Adrenal gland (tissue), 12 donors: Measurements from ENCODE around the gene CTNND2. TPM values are rescaled to one million over a fixed set of nuclear protein-coding genes. Genes with fewer than 3 reads are reported as not detected.

Source experiments
- DNase-seq, 7 donors: peaks; one replicate each; pipeline ENCODE4 v3.0.0-alpha.2; 2019 to 2020
- H3K27ac ChIP-seq, 5 donors: fragments of 200-600 bp; sonication (generic) in 4 of 5; 1 replicate in 3 of 5; 2 replicates in 2 of 5; pipeline versions ENCODE4 v1.5.1 to v1.8.0; 2016 to 2020; ENCODE audit warnings: mild to moderate bottlenecking in 1 of 5
- H3K27me3 ChIP-seq: fragments of 200-600 bp; 2 replicates; pipeline ENCODE4 v1.8.0; 2021
- H3K36me3 ChIP-seq, 2 donors: fragments of 200-600 bp; replicated peaks in 1 of 2; 1 replicate in 1 of 2; 2 replicates in 1 of 2; pipeline versions ENCODE4 v1.5.1 to v1.8.0; 2018 to 2022
- H3K4me1 ChIP-seq, 2 donors: fragments of 200-600 bp; replicated peaks in 1 of 2; 1 replicate in 1 of 2; 2 replicates in 1 of 2; pipeline versions ENCODE4 v1.5.1 to v1.8.0; 2018 to 2021
- H3K4me3 ChIP-seq, 4 donors: fragments of 200-600 bp; sonication (generic) in 3 of 4; one replicate each; pipeline ENCODE4 v1.5.1; 2016 to 2018
- H3K9me3 ChIP-seq, 3 donors: fragments of 200-600 bp; sonication (generic) in 1 of 3; replicated peaks in 1 of 3; 1 replicate in 2 of 3; 2 replicates in 1 of 3; pipeline versions ENCODE4 v1.5.1 to v1.8.0; 2016 to 2021
- CTCF ChIP-seq, 6 experiments: fragments of 450-650 bp in 4 of 6; fragments of 200-600 bp in 2 of 6; sonication (generic) in 1 of 6; IDR thresholded peaks; 1 replicate in 5 of 6; 2 replicates in 1 of 6; pipeline versions ENCODE4 v1.5.1 to v1.8.0; 2016 to 2021; ENCODE audit warnings: antibody characterized with exemption in 6 of 6, mild to moderate bottlenecking in 2 of 6, moderate library complexity in 1 of 6
- POLR2A ChIP-seq, 2 donors: fragments of 450-650 bp; IDR thresholded peaks; one replicate each; pipeline ENCODE4 v1.6.1; 2017; ENCODE audit warnings: antibody characterized with exemption in 2 of 2, mild to moderate bottlenecking in 2 of 2, moderate library complexity in 1 of 2
- WGBS, 4 donors: extraction: QIAGEN DNeasy Blood & Tissue Kit in 2 of 4; methylation state at CpG; one replicate each; pipeline versions ENCODE4 v1.1.5 to v1.1.7; 2013 to 2017; 5-methylcytosine and 5-hydroxymethylcytosine counted together
- intact Hi-C, 2 donors: fragments of 100-400 bp; cut with DNase I; formaldehyde crosslinking; loops; one replicate each; pipeline versions ENCODE4 v1.14.1 to v1.15.0; 2022 to 2023
- polyA plus RNA-seq, 3 donors: library from polyadenylated mRNA; stranded (reverse); fragments of 200-250 nt in 2 of 3; fragments of 350-450 nt in 1 of 3; fragmentation: Illumina TruSeq in 1 of 3; extraction: RNeasy Lipid Tissue Mini Kit (QIAGEN cat#74804) in 1 of 3; gene quantifications; one replicate each; pipeline ENCODE4 v1.2.3, GENCODE V29; 2013 to 2014
- total RNA-seq, 9 donors: library from RNA; depleted of rRNA in 4 of 9; stranded (reverse); fragments of >200 nt in 4 of 9; fragments of 120-200 nt in 1 of 9; fragmentation: NEBNext Ultra II Directional in 1 of 9; extraction: Animal tissue kit (Norgen Biotek cat#: 25700) in 1 of 9; gene quantifications; one replicate each; pipeline versions ENCODE4 v1.1.0 to v1.2.4, GENCODE V29; 2013 to 2023
- donor health status: healthy with polysubstance abuse.
- donor health status: Bipolar disorder and iron deficiency.
- donor health status: DM: yes; HTN: yes; CAD: no.
- donor health status: DM: no; HTN: no; CAD: no.
- donor health status: DM: no; HTN: no; CAD: no.
- donor health status: DM: yes; HTN: yes; CAD: no.

Gene CTNND2
- total and polyA plus RNA-seq, 12 donors = 0.34 to 4.2 (median 1.1) TPM; not detected in 1

- no peak overlapping the region for H3K4me3 ChIP-seq
- H3K4me1 ChIP-seq = no peaks in the 10 kb centered on the region
- no peaks in the 10 kb centered on the region for H3K9me3 ChIP-seq
- 77 to 94% (median 83%) methylated on average over 1 of the region's 1 CpG for WGBS, 4 donors
- H3K27ac ChIP-seq = no peak overlapping the region
- DNase-seq = no peak
- TF ChIP-seq POLR2A (IDR thresholded peaks at IDR 0.05) (no peak), CTCF (IDR thresholded peaks at IDR 0.05) (no peak)
- H3K27me3 ChIP-seq = no peaks in the 10 kb centered on the region
- intact Hi-C loops = no loop called here
- no peaks in the 10 kb centered on the region for H3K36me3 ChIP-seq
Measured at GRCh38 chr5:11822598-11822997, 81.6 kb downstream of the CTNND2 start.

GRCh38 chr5:11815916-11816315, 88.3 kb downstream of the CTNND2 start:
- intact Hi-C loops = no loop called here
- TF ChIP-seq POLR2A (IDR thresholded peaks at IDR 0.05) = no peak
- no peak for TF ChIP-seq CTCF (IDR thresholded peaks at IDR 0.05)
- DNase-seq = no peak
- Histone ChIP-seq H3K4me1 (no peaks in the 10 kb centered on the region), H3K27me3 (no peaks in the 10 kb centered on the region), H3K36me3 (no peaks in the 10 kb centered on the region), H3K27ac (no peak overlapping the region), H3K4me3 (no peak overlapping the region), H3K9me3 (no peaks in the 10 kb centered on the region)
- WGBS, 4 donors = 40 to 62% (median 57%) methylated on average over 1 to 7 of the region's 7 CpGs

- Histone ChIP-seq H3K36me3 (no peaks in the 10 kb centered on the region), H3K4me3 (no peak overlapping the region), H3K4me1 (no peaks in the 10 kb centered on the region), H3K27ac (no peak overlapping the region), H3K9me3 (no peaks in the 10 kb centered on the region), H3K27me3 (no peaks in the 10 kb centered on the region)
- 71 to 83% (median 77%) methylated on average over 3 of the region's 3 CpGs for whole genome bisulfite sequencing, 4 donors
- TF ChIP-seq POLR2A (IDR thresholded peaks at IDR 0.05) (no peak), CTCF (IDR thresholded peaks at IDR 0.05) (no peak)
- intact Hi-C loops = no loop called here
- DNase-seq = no peak
Measured at GRCh38 chr5:11815481-11815880, 88.8 kb downstream of the CTNND2 start.

GRCh38 chr5:11814373-11814772, 89.9 kb downstream of the CTNND2 start:
- no peak for TF ChIP-seq POLR2A (IDR thresholded peaks at IDR 0.05)
- no peak for TF ChIP-seq CTCF (IDR thresholded peaks at IDR 0.05)
- WGBS, 4 donors = 60 to 82% (median 69%) methylated on average over 4 of the region's 4 CpGs
- no peaks in the 10 kb centered on the region for H3K4me1 ChIP-seq
- no peaks in the 10 kb centered on the region for H3K36me3 ChIP-seq
- no peaks in the 10 kb centered on the region for H3K9me3 ChIP-seq
- peak in 1 of 7 donors; percentile 57 for DNase-seq
- no peak overlapping the region for H3K4me3 ChIP-seq
- intact Hi-C loops = no loop called here
- no peak overlapping the region for H3K27ac ChIP-seq
- H3K27me3 ChIP-seq = no peaks in the 10 kb centered on the region
